ENCODE results near the gene CDC42SE1. TPM values are rescaled to one million over a fixed set of nuclear protein-coding genes. Genes with fewer than 3 reads are reported as not detected.

Gene CDC42SE1
- total RNA-seq, 2 experiments from 2014 or later = 177 to 178 TPM

Other genes with a start within 250 kb of the CDC42SE1 start
- 10 to 100 TPM; 38.8 to 42.4 TPM for gene ARNT, start 183.0 kb downstream of the CDC42SE1 start, total RNA-seq
- not detected for gene CTXND2, start 172.5 kb downstream of the CDC42SE1 start, total RNA-seq
- 10 to 100 TPM; 44.0 to 44.2 TPM for gene SETDB1, start 133.3 kb downstream of the CDC42SE1 start, total RNA-seq
- gene CERS2, start 84.8 kb downstream of the CDC42SE1 start, total RNA-seq = 100 to 1,000 TPM; 210 to 218 TPM
- gene ANXA9, start 77.3 kb downstream of the CDC42SE1 start, total RNA-seq = under 1 TPM; 0.10 to 0.15 TPM
- gene MINDY1, start 52.7 kb downstream of the CDC42SE1 start, total RNA-seq = 1 to 10 TPM; 4.8 to 5.7 TPM
- gene PRUNE1, start 51.2 kb downstream of the CDC42SE1 start, total RNA-seq = 10 to 100 TPM; 14.5 to 14.9 TPM
- 1 to 10 TPM in 1 of 2 experiments, under 1 TPM in 1; 0.90 to 1.5 TPM for gene BNIPL, start 23.0 kb downstream of the CDC42SE1 start, total RNA-seq
- gene C1orf56, start 11.9 kb downstream of the CDC42SE1 start, total RNA-seq = 1 to 10 TPM; 1.7 to 1.8 TPM
- gene MLLT11, start 775 bp upstream of the CDC42SE1 start, total RNA-seq = 1 to 10 TPM; 4.0 to 4.4 TPM
- gene GABPB2, start 11.1 kb upstream of the CDC42SE1 start, total RNA-seq = 10 to 100 TPM; 15.7 to 17.4 TPM
- gene SEMA6C, start 87.0 kb upstream of the CDC42SE1 start, total RNA-seq = 1 to 10 TPM; 1.9 to 2.5 TPM
- gene TNFAIP8L2, start 97.0 kb upstream of the CDC42SE1 start, total RNA-seq = 10 to 100 TPM; 25.7 to 26.6 TPM
- gene LYSMD1, start 106.3 kb upstream of the CDC42SE1 start, total RNA-seq = 1 to 10 TPM; 4.3 to 4.7 TPM
- 10 to 100 TPM; 83.4 to 87.2 TPM for gene SCNM1, start 106.5 kb upstream of the CDC42SE1 start, total RNA-seq
- 1 to 10 TPM in 1 of 2 experiments, under 1 TPM in 1; 0.78 to 2.1 TPM for gene TMOD4, start 116.4 kb upstream of the CDC42SE1 start, total RNA-seq
- gene VPS72, start 130.6 kb upstream of the CDC42SE1 start, total RNA-seq = 10 to 100 TPM; 73.5 to 80.3 TPM
- gene PIP5K1A, start 138.9 kb upstream of the CDC42SE1 start, total RNA-seq = 10 to 100 TPM; 74.7 to 78.6 TPM
- 100 to 1,000 TPM; 239 to 258 TPM for gene PSMD4, start 195.1 kb upstream of the CDC42SE1 start, total RNA-seq
- 10 to 100 TPM; 21.6 to 22.2 TPM for gene ZNF687, start 222.7 kb upstream of the CDC42SE1 start, total RNA-seq